ENCODE measurements around the gene CACNG1. TPM values are rescaled to one million over a fixed set of nuclear protein-coding genes. Genes with fewer than 3 reads are reported as not detected.
A peak's percentile ranks its signal among the peaks of the same experiment; 100 is the strongest.

The CACNG1 gene
- polyA plus RNA-seq, 1 of the 3 experiments (the other 2 are of a cell fraction) = not detected

GRCh38 chr17:67004181-67004580, 40.2 kb upstream of the CACNG1 start:
- no peaks in the 10 kb centered on the region for H3K27me3 ChIP-seq (ENCODE audit: insufficient read depth)
- H3K4me1 ChIP-seq (ENCODE audit: control insufficient read depth in 1 of 2, insufficient read depth in 2 of 2, low read depth in 1 of 2, low read length in 1 of 2) = peaks cover 0 to 15% of the 10 kb centered on the region in 2 experiments; a peak in 1 of 4 replicates
- TF ChIP-seq USF2 (IDR thresholded peaks at IDR 0.05; ENCODE audit: borderline replicate concordance, low read depth, low read length) = no peak
- no peak for TF ChIP-seq ELF1 (IDR thresholded peaks at IDR 0.05)
- TF ChIP-seq MAX (IDR thresholded peaks at IDR 0.05; ENCODE audit: low read depth) = no peak
- no peak for TF ChIP-seq TAF1 (IDR thresholded peaks at IDR 0.05; ENCODE audit: borderline replicate concordance, low read depth, low read length)
- no peak for TF ChIP-seq RXRA (IDR thresholded peaks at IDR 0.05; ENCODE audit: borderline replicate concordance, low read depth)
- TF ChIP-seq FOXJ3 (CRISPR knock-in tag; IDR thresholded peaks at IDR 0.05) = no peak
- TF ChIP-seq FOXM1 (IDR thresholded peaks at IDR 0.05; ENCODE audit: low read depth) = no peak
- no peak for TF ChIP-seq RAD21 (IDR thresholded peaks at IDR 0.05; ENCODE audit: low read length)
- TF ChIP-seq POLR2AphosphoS5 (IDR thresholded peaks at IDR 0.05; ENCODE audit: low read depth, low read length) = no peak
- TF ChIP-seq NRF1 (IDR thresholded peaks at IDR 0.05; ENCODE audit: low read depth, low read length) = no peak
- no peak for TF ChIP-seq MXI1 (IDR thresholded peaks at IDR 0.05; ENCODE audit: low read depth, low read length)
- TF ChIP-seq GABPA (IDR thresholded peaks at IDR 0.05; ENCODE audit: low read depth) = no peak
- no peak for TF ChIP-seq CTCF (IDR thresholded peaks at IDR 0.05)
- TF ChIP-seq MEF2A (IDR thresholded peaks at IDR 0.05; ENCODE audit: borderline replicate concordance, low read depth) = no peak
- H3K36me3 ChIP-seq (replicated peaks in 1 of 2; ENCODE audit: control insufficient read depth in 1 of 2, insufficient read depth in 2 of 2, low read length in 1 of 2) = no peaks in the 10 kb centered on the region
- H3K9me3 ChIP-seq = no peaks in the 10 kb centered on the region
- ChIA-PET POLR2A (no interaction called here), CTCF (interaction anchor here (1.7 to 2.4 kb wide), 3 partner anchors 17 to 154 kb away, joined by 5 to 8 read pairs (median 6); no protein-coding TSS in a partner anchor)
- no peaks in the 10 kb centered on the region for H3F3A ChIP-seq (replicated peaks; ENCODE audit: insufficient read depth)
- H3K4me2 ChIP-seq = no peak overlapping the region
- H3K4me3 ChIP-seq (ENCODE audit: low read depth in 2 of 2, low read length in 1 of 2) = no peak overlapping the region
- DNase-seq = no peak
- H4K20me1 ChIP-seq (ENCODE audit: insufficient read depth) = no peaks in the 10 kb centered on the region
- no peak overlapping the region for H3K9ac ChIP-seq
- 79% methylated on average over 11 of the region's 11 CpGs for WGBS (ENCODE audit: low lambda C conversion rate)
- H3K79me2 ChIP-seq (ENCODE audit: insufficient read depth) = no peaks in the 10 kb centered on the region
- no peak overlapping the region for H2AFZ ChIP-seq (ENCODE audit: low read depth)
- H3K9me2 ChIP-seq = no peaks in the 10 kb centered on the region
- peak overlapping the region in 1 of 2 experiments; percentile 8; a peak in 1 of 4 replicates for H3K27ac ChIP-seq (ENCODE audit: low read depth in 2 of 2, low read length in 1 of 2)

GRCh38 chr17:67007266-67007665, 37.1 kb upstream of the CACNG1 start:
- H3K36me3 ChIP-seq (replicated peaks in 1 of 2; ENCODE audit: control insufficient read depth in 1 of 2, insufficient read depth in 2 of 2, low read length in 1 of 2) = no peaks in the 10 kb centered on the region
- no peaks in the 10 kb centered on the region for H3K79me2 ChIP-seq (ENCODE audit: insufficient read depth)
- no peaks in the 10 kb centered on the region for H3F3A ChIP-seq (replicated peaks; ENCODE audit: insufficient read depth)
- no peak overlapping the region for H3K9ac ChIP-seq
- no peak for DNase-seq
- H3K9me2 ChIP-seq = no peaks in the 10 kb centered on the region
- WGBS (ENCODE audit: low lambda C conversion rate) = 68% methylated on average over 6 of the region's 6 CpGs
- no peaks in the 10 kb centered on the region for H3K27me3 ChIP-seq (ENCODE audit: insufficient read depth)
- peaks cover 0 to 22% of the 10 kb centered on the region in 2 experiments; a peak in 1 of 4 replicates for H3K4me1 ChIP-seq (ENCODE audit: control insufficient read depth in 1 of 2, insufficient read depth in 2 of 2, low read depth in 1 of 2, low read length in 1 of 2)
- POLR2A ChIA-PET = no interaction called here
- H3K4me3 ChIP-seq (ENCODE audit: low read depth in 2 of 2, low read length in 1 of 2) = no peak overlapping the region
- TF ChIP-seq POLR2AphosphoS5 (IDR thresholded peaks at IDR 0.05; ENCODE audit: low read depth, low read length) (no peak), FOXJ3 (CRISPR knock-in tag; IDR thresholded peaks at IDR 0.05) (no peak), ELF1 (IDR thresholded peaks at IDR 0.05) (no peak), MEF2A (IDR thresholded peaks at IDR 0.05; ENCODE audit: borderline replicate concordance, low read depth) (no peak), MXI1 (IDR thresholded peaks at IDR 0.05; ENCODE audit: low read depth, low read length) (no peak), IRF3 (IDR thresholded peaks at IDR 0.05; ENCODE audit: low read depth, low read length) (no peak)
- no peak overlapping the region for H2AFZ ChIP-seq (ENCODE audit: low read depth)
- H3K9me3 ChIP-seq = no peaks in the 10 kb centered on the region
- H4K20me1 ChIP-seq (ENCODE audit: insufficient read depth) = no peaks in the 10 kb centered on the region
- H3K4me2 ChIP-seq = no peak overlapping the region
- H3K27ac ChIP-seq (ENCODE audit: low read depth in 2 of 2, low read length in 1 of 2) = no peak overlapping the region
- CTCF ChIA-PET = interaction anchor here (0.7 to 1.7 kb wide), 3 partner anchors 14 to 279 kb away, joined by 3 to 5 read pairs (median 5); no protein-coding TSS in a partner anchor
